Left lung (tissue), 10 donors: ENCODE results near the gene EPHB1. TPM values are rescaled to one million over a fixed set of nuclear protein-coding genes. Genes with fewer than 3 reads are reported as not detected.
A peak's percentile ranks its signal among the peaks of the same experiment; 100 is the strongest.

ENCODE experiments used
- ATAC-seq: fragments of 200-7000 bp; cut with Tn5 transposase; one replicate; pipeline ENCODE4 v1.9.1; 2020; ENCODE audit warnings: moderate library complexity
- DNase-seq, 4 donors: peaks; one replicate each; pipeline ENCODE4 v3.0.0-alpha.2; 2013 to 2020
- H3K27ac ChIP-seq, 2 donors: fragments of 200-600 bp; sonication (generic) in 1 of 2; one replicate each; pipeline versions ENCODE4 v1.5.0 to v1.8.0; 2020 to 2021
- H3K27me3 ChIP-seq, 2 donors: fragments of 200-600 bp; sonication (generic) in 1 of 2; one replicate each; pipeline versions ENCODE4 v1.5.0 to v1.8.0; 2020 to 2021
- H3K36me3 ChIP-seq, 2 donors: fragments of 200-600 bp; sonication (generic) in 1 of 2; one replicate each; pipeline versions ENCODE4 v1.5.0 to v1.8.0; 2020 to 2021
- H3K4me1 ChIP-seq, 2 donors: fragments of 200-600 bp; one replicate each; pipeline ENCODE4 v1.8.0; 2021
- H3K4me3 ChIP-seq, 2 donors: fragments of 200-600 bp; sonication (generic) in 1 of 2; one replicate each; pipeline versions ENCODE4 v1.5.0 to v1.8.0; 2020 to 2021; ENCODE audit warnings: mild to moderate bottlenecking in 1 of 2
- H3K9me3 ChIP-seq, 2 donors: fragments of 200-600 bp; sonication (generic) in 1 of 2; one replicate each; pipeline versions ENCODE4 v1.5.0 to v1.8.0; 2020 to 2021
- CTCF ChIP-seq, 2 donors: fragments of 200-600 bp; sonication (generic) in 1 of 2; IDR thresholded peaks; one replicate each; pipeline versions ENCODE4 v1.5.0 to v1.8.0; 2021; ENCODE audit warnings: antibody characterized with exemption in 2 of 2
- intact Hi-C, 2 donors: fragments of 100-400 bp; cut with DNase I; formaldehyde crosslinking; loops; one replicate each; pipeline versions ENCODE4 v1.11.2 to v1.14.2; 2022
- polyA plus RNA-seq, 6 donors: library from polyadenylated mRNA; unstranded; fragments of 120-200 nt; gene quantifications; one replicate each; pipeline ENCODE4 v1.2.1, GENCODE V29; 2013; ENCODE audit not compliant: insufficient read length in 6 of 6
- total RNA-seq, 2 donors: library from RNA; stranded (reverse); fragmentation: NEBNext Ultra II Directional; extraction: Animal tissue kit (Norgen Biotek cat#: 25700); gene quantifications; one replicate each; pipeline ENCODE4 v1.2.1, GENCODE V29; 2021
- donor health status: DM: no; HTN: yes; CAD: no.
- donor health status: DM: no; HTN: no; CAD: no.

Gene EPHB1
- total and polyA plus RNA-seq, 8 donors, result 1.1 to 4.3 (median 2.7) TPM

GRCh38 chr3:134751831-134752230 lies 43.2 kb upstream of the EPHB1 start:
- ATAC-seq (no peak), DNase-seq (no peak)
- Histone ChIP-seq H3K9me3 (no peaks in the 10 kb centered on the region), H3K27me3 (peaks cover 0 to 9% of the 10 kb centered on the region in 2 donors), H3K4me3 (no peak overlapping the region), H3K4me1 (no peaks in the 10 kb centered on the region), H3K27ac (no peak overlapping the region), H3K36me3 (no peaks in the 10 kb centered on the region)
- intact Hi-C loops, result no loop called here
- TF ChIP-seq CTCF (IDR thresholded peaks at IDR 0.05), result no peak

DNA sequence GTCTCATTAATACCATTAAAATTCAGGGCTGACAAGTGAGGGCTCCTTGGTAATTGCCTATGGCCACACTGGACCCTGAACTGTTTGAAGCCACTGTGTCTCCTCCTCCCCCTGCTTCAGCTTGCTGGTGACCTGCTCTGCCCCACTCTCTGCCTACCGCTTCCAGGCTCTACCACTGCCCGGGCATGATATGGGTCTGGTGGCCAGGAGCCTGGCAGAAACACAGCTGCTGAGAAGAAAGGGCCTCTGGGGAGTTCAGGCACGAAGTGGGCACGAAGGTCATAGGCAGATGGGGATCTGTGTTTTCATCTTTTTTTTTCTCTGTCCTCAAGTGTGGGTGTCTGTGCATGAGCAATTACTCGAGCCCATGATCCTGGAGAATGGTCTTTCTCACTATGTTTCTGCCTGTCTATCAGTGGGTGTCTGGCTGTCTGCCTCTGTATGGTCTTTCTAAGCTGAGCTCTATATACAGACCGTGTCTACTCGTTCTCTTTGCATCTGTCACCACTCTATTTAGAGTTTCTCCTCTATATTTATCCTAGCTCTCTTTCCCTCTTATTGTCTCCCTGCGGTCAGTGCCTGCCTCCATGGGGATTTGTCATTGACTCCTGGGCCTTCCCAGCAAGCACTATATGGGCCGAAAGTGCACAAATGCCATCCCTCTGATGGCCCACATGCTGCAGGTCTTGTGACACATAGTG lies 42.1 kb upstream of the EPHB1 start:
- Histone ChIP-seq H3K4me1 (no peaks in the 10 kb centered on the region), H3K4me3 (no peak overlapping the region), H3K27ac (no peak overlapping the region), H3K36me3 (no peaks in the 10 kb centered on the region), H3K9me3 (no peaks in the 10 kb centered on the region), H3K27me3 (peaks cover 0 to 9% of the 10 kb centered on the region in 2 donors)
- ATAC-seq, result no peak
- intact Hi-C loops, result no loop called here
- DNase-seq, result no peak
- TF ChIP-seq CTCF (IDR thresholded peaks at IDR 0.05), result no peak

- intact Hi-C loops, result no loop called here
- ATAC-seq, result no peak
Observed at GRCh38 chr3:134753999-134754742, 40.9 kb upstream of the EPHB1 start.

DNA sequence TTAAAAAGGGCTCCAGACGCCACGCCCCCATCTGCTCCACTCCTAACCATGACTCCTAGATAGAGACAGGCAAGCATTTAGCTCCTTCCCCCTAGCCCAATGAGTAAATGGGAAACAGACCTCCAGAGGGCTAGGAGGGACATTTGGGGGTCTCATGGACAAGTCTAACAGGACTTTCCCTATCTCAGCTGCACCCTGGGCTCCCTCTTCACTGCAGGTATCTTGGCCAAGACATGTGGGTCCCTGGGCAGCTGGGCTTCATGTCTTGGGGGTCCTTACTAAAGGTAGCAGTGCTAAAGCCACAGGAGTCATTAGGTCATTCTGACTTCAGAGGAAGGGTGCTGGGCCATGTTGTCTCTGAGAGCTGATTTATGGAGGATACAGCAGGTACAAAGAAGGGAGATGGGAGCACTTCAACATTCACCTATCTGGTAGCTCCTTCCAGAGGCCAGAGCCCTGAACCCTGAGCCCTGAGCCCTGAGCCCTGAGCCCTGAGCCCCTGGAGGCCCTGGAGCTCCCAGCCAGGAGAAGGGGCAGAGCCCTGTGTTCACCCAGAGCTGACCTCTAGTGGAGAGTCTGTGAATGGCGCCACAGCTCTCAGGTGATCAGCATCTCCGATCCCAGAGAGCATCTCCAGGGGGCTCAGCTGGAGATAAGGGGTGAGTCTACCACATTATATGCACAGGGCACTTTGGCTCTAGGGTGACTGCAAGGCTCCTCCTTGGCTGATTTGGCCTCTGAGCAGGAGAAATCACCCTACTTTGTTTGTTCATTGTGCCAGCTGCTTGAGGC lies 40.1 kb upstream of the EPHB1 start:
- peak; percentile 42 to 62 for TF ChIP-seq CTCF (IDR thresholded peaks at IDR 0.05)
- DNase-seq (peak in 1 of 4 donors; percentile 10), ATAC-seq (peak; percentile 89)
- no peak overlapping the region for H3K4me3 ChIP-seq
- no peaks in the 10 kb centered on the region for H3K9me3 ChIP-seq
- no peaks in the 10 kb centered on the region for H3K36me3 ChIP-seq
- intact Hi-C loops, result no loop called here
- no peak overlapping the region for H3K27ac ChIP-seq
- H3K4me1 ChIP-seq, result no peaks in the 10 kb centered on the region
- peaks cover 0 to 9% of the 10 kb centered on the region in 2 donors for H3K27me3 ChIP-seq

More at GRCh38 chr3:134753999-134754742, 40.9 kb upstream of the EPHB1 start:
- no peaks in the 10 kb centered on the region for H3K9me3 ChIP-seq
- no peaks in the 10 kb centered on the region for H3K4me1 ChIP-seq
- TF ChIP-seq CTCF (IDR thresholded peaks at IDR 0.05), result no peak
- peaks cover 0 to 9% of the 10 kb centered on the region in 2 donors for H3K27me3 ChIP-seq
- H3K27ac ChIP-seq, result no peak overlapping the region
- H3K4me3 ChIP-seq, result no peak overlapping the region
- DNase-seq, result no peak
- H3K36me3 ChIP-seq, result no peaks in the 10 kb centered on the region

DNA sequence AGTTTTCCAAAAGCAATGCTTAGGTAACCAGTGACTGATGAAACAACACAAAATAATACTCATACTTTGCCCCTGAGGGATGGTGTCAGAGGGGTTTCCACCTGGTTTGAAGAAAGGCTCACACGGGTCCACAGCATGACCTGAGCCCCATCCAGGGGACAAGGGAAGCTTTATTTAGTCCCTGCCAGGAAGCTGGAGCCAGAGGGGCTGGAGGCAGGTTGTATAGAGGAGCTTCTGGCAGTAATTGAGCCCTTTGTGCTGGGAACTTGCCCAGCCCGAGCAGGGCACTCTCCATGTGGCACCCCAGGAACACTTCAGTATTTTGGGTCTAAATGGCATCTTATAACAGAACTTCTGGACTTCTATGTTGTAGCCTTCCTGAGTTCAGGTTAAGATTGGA lies 39.2 kb upstream of the EPHB1 start:
- ATAC-seq (no peak), DNase-seq (no peak)
- Histone ChIP-seq H3K4me1 (no peaks in the 10 kb centered on the region), H3K9me3 (no peaks in the 10 kb centered on the region), H3K4me3 (no peak overlapping the region), H3K36me3 (no peaks in the 10 kb centered on the region), H3K27ac (no peak overlapping the region), H3K27me3 (peaks cover 0 to 9% of the 10 kb centered on the region in 2 donors)
- intact Hi-C loops, result no loop called here
- no peak for TF ChIP-seq CTCF (IDR thresholded peaks at IDR 0.05)
